ENCODE measurements around the gene CTAG1A. TPM values are rescaled to one million over a fixed set of nuclear protein-coding genes. Genes with fewer than 3 reads are reported as not detected.
"Not testable (repeated sequence)": the region's sequence is repeated elsewhere in the genome, so short reads cannot be mapped to it uniquely, and the experiment has no call there.

Gene CTAG1A
- not detected for total RNA-seq
- long read RNA-seq = 0 reads

GRCh38 chrX:154584585-154585183 lies at the start of gene CTAG1A:
Gene CTAG1A (plus strand): TSS chrX:154585133. CDS start chrX:154585207, 74 bp downstream.
- ATAC-seq; DNase-seq (ENCODE audit: missing footprints); intact Hi-C loops (cut with DNase I): not testable (repeated sequence)

- intact Hi-C loops (cut with DNase I) = no loop called here
- DNase-seq (ENCODE audit: missing footprints) = no peak
- no peak for ATAC-seq
These were observed 49.0 kb upstream of the CTAG1A start for GRCh38 chrX:154535892-154536291.

GRCh38 chrX:154539077-154539476 lies 45.9 kb upstream of the CTAG1A start:
- DNase-seq (ENCODE audit: missing footprints) (no peak), ATAC-seq (no peak)
- intact Hi-C loops (cut with DNase I) = no loop called here

- intact Hi-C loops (cut with DNase I); ATAC-seq; DNase-seq (ENCODE audit: missing footprints): not testable (repeated sequence)
These were observed 44.6 kb upstream of the CTAG1A start for GRCh38 chrX:154540365-154540764.

- intact Hi-C loops (cut with DNase I) = no loop called here
- no peak for ATAC-seq
- no peak for DNase-seq (ENCODE audit: missing footprints)
These were observed 43.9 kb upstream of the CTAG1A start for GRCh38 chrX:154540897-154541535.

- DNase-seq (ENCODE audit: missing footprints) = no peak
- intact Hi-C loops (cut with DNase I) = no loop called here
- no peak for ATAC-seq
These were observed 43.4 kb upstream of the CTAG1A start for GRCh38 chrX:154541589-154541895.

- peak; percentile 85 for DNase-seq (ENCODE audit: missing footprints)
- intact Hi-C loops (cut with DNase I) = no loop called here
- peak; percentile 60 for ATAC-seq
These were observed 42.8 kb upstream of the CTAG1A start for GRCh38 chrX:154541896-154542722.

GRCh38 chrX:154542723-154543424 lies 42.1 kb upstream of the CTAG1A start:
- intact Hi-C loops (cut with DNase I) = no loop called here
- ATAC-seq (no peak), DNase-seq (ENCODE audit: missing footprints) (no peak)

GRCh38 chrX:154545673-154546274 lies 39.2 kb upstream of the CTAG1A start:
- intact Hi-C loops (cut with DNase I) = no loop called here
- no peak for DNase-seq (ENCODE audit: missing footprints)
- no peak for ATAC-seq

GRCh38 chrX:154546354-154547244 lies 38.3 kb upstream of the CTAG1A start, which contains the start of gene G6PD:
Gene G6PD (minus strand): TSS chrX:154546846. CDS start chrX:154546155, 691 bp downstream.
- intact Hi-C loops (cut with DNase I) = no loop called here
- DNase-seq (ENCODE audit: missing footprints) (no peak), ATAC-seq (peak; percentile 84)

GRCh38 chrX:154547245-154548027 lies 37.5 kb upstream of the CTAG1A start, which contains the start of gene IKBKG:
Gene IKBKG (plus strand): TSS chrX:154547620. CDS start chrX:154552003, 4,383 bp downstream.
- intact Hi-C loops (cut with DNase I) = no loop called here
- ATAC-seq = peak; percentile 96

GRCh38 chrX:154548028-154548316 lies 37.0 kb upstream of the CTAG1A start:
- no peak for ATAC-seq
- intact Hi-C loops (cut with DNase I) = no loop called here
- no peak for DNase-seq (ENCODE audit: missing footprints)

More at GRCh38 chrX:154547245-154548027, 37.5 kb upstream of the CTAG1A start, which contains the start of gene IKBKG:
- peak; percentile 93 for DNase-seq (ENCODE audit: missing footprints)

GRCh38 chrX:154549766-154550165 lies 35.2 kb upstream of the CTAG1A start:
- intact Hi-C loops (cut with DNase I) = no loop called here
- ATAC-seq (no peak), DNase-seq (ENCODE audit: missing footprints) (no peak)

GRCh38 chrX:154552112-154552806 lies 32.7 kb upstream of the CTAG1A start:
- ATAC-seq; intact Hi-C loops (cut with DNase I); DNase-seq (ENCODE audit: missing footprints): not testable (repeated sequence)

- ATAC-seq; intact Hi-C loops (cut with DNase I); DNase-seq (ENCODE audit: missing footprints): not testable (repeated sequence)
These were observed 26.8 kb upstream of the CTAG1A start for GRCh38 chrX:154558060-154558690.

- DNase-seq (ENCODE audit: missing footprints); ATAC-seq; intact Hi-C loops (cut with DNase I): not testable (repeated sequence)
These were observed 26.0 kb upstream of the CTAG1A start for GRCh38 chrX:154558896-154559295.
